Keratinocyte (primary cell): ENCODE results near the gene MYL5.

Experiments
- CTCF ChIP-seq, 3 experiments: IDR thresholded peaks in 1 of 3; conservative IDR thresholded peaks in 1 of 3; optimal IDR thresholded peaks in 1 of 3; 2 replicates in 2 of 3; 3 replicates in 1 of 3; pipeline versions ENCODE3 to v1.5.1; 2011; ENCODE audit warnings: low read length in 3 of 3, mild to moderate bottlenecking in 3 of 3, moderate library complexity in 2 of 3, control low read depth in 1 of 3, inconsistent platforms in 1 of 3; ENCODE audit not compliant: insufficient read depth in 2 of 3; ENCODE audit errors: extremely low read depth in 1 of 3
- EZH2 ChIP-seq: IDR thresholded peaks from one replicate; pipeline ENCODE4 v1.6.1; 2012; ENCODE audit warnings: inconsistent platforms, mild to moderate bottlenecking, low read length, moderate library complexity

- no peak for TF ChIP-seq EZH2
- no peak for TF ChIP-seq CTCF (optimal IDR thresholded peaks at IDR 0.05 in 1 of 3, IDR thresholded peaks at IDR 0.05 in 1 of 3, conservative IDR thresholded peaks at IDR 0.05 in 1 of 3; ENCODE audit: extremely low read depth in 1 of 3, insufficient read depth in 2 of 3, low read length in 3 of 3)
These were observed 52.5 kb downstream of the MYL5 start for GRCh38 chr4:726838-727237.
